GM18517 (cell line): Measurements from ENCODE around the gene C4orf50.

Experiments
- ATAC-seq: cut with Tn5 transposase; IDR thresholded peaks from one replicate; pipeline ENCODE4 v1.9.1; 2021; ENCODE audit warnings: mild to moderate bottlenecking, moderate library complexity; ENCODE audit not compliant: unreplicated experiment

Gene C4orf50

DNA sequence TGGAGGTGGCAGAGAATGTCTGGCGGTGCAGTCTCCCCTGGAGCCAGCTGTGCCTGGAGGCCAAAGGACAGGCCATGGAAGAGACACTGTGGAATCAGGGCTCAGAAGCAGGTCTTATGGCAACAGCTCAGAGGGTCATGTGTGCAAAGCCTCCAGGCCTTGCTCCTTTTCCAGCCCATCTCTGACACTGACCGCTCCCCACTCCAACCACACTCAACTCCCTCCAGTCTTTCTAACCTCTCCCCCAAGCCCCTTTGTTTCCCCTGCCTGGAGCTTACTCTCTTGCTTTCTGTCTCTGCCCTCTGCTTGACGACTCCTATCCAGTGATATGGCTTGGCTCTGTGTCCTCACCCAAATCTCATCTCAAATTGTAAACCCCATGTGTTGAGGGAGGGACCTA, 91.1 kb downstream of the C4orf50 start:
- ATAC-seq, result no peak

DNA sequence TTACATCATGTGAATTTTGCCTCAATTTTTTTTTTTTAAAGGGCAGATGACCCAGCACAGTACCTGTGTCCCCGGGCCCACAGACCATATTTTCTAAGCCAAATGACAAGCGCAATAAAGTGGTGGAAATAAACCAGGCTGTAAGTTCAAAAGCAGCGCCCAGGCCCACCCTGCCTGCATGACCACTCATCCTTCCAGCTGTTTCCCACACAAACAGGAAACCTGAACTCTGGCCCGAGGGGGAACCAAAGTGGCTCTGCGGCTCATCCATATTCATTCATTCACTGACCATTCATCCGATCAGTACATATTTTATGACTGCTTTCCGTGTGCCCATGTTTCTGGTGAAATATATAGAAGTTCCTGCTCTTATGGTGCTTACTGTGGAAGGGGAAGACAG, 91.6 kb downstream of the C4orf50 start:
- no peak for ATAC-seq

DNA sequence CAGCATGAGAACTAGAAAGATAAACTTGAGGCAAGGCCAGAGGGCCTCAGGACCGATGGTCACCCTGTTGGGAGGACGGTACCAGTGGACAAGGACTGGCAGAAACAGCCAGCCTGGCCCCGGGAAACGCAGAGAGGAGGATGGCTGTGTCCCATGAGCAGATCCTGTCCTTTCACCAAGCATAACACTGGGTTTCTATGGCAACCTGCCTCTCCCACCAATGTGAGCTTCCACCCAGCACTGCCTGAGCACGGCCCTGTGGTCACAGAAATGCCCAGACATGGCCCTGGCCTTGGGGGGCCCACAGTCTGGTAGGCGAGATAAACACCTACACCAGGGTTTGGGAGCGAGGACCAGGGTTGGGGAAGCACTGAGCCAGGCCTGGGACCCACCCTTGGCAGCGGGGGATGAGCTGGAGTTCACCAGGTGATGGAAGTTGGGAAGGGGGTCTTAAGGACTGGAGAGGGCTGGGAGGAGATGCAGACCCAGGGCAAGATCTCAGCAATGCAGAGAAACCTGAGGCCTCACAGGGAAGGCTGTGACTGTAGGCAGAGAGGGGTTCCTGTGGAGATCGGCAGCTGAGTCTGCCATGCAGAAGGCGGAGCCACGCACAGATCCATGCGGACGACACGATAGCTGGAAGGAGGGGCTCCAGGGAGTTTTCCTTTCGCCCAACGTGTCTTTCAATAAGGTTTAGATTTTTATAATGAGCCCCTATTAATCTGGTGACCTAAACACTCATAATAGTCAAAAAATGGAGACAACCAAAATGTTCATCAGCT, 92.6 kb downstream of the C4orf50 start:
- ATAC-seq, result no peak

- ATAC-seq, result no peak
Observed at GRCh38 chr4:5924461-5925125, 93.6 kb downstream of the C4orf50 start.

DNA sequence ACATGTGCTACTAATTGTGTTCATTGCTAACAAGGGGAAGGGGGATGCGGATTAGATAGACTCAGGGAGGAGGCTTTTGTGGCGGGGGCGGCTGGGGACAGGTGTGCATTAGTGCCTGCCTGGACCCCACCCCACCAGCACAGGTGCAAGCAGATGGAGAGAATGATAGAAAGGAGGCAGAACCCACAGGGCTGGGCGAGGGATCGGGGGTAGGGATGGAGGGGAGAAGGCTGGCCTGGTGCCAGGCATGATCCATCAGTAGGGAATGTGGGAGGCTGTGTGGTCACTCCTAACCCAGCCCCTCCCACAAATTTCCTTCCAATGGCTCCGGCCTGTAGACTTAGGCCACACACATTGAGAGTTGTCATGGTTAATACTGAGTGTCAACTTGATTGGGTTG, 94.9 kb downstream of the C4orf50 start:
- no peak for ATAC-seq

DNA sequence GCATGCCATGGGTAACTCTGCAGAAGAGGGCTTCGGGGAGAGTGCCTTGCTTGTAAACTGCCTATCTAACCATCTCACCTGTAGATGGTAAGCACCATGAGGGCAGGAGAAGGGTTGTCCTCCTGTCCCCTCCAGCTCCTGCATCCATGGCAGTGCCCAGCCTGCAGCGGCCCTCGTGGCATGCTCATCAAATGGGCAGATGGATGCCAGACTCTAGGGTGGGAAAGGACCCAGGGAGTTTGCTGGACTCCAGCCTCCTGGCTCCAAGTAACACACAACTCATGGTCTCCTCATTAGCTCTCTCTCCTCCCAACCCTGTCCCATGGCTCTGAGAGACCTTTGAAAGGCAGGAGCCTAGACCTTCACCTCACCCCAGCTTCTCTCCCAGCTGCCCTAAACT, 95.7 kb downstream of the C4orf50 start:
- no peak for ATAC-seq

DNA sequence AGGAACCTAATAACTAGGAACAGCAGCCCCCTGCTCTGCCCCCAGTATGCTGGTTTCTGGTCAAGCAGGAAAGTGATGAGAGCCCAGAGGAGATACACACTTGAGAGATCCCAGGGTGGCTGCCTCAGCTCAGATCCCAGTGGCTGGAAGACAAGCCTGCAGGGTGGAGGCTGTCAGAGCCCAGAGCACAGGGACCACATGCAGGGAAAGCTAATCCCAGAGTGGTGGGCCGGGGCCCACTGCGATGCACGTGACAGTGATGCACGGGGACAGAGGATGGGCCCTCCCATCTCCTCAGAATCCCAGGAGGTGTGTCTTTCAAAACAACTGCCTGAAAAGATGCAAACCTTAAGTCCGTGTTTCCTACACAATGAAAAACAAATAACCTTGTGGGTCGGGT, 96.2 kb downstream of the C4orf50 start:
- ATAC-seq, result no peak

GRCh38 chr4:5921101-5921980, 96.9 kb downstream of the C4orf50 start:
- ATAC-seq, result no peak

- no peak for ATAC-seq
Observed at GRCh38 chr4:5919571-5919970, 98.7 kb downstream of the C4orf50 start.

- ATAC-seq, result no peak
Observed at GRCh38 chr4:5919044-5919443, 99.2 kb downstream of the C4orf50 start.

- no peak for ATAC-seq
Observed at GRCh38 chr4:5918331-5918985, 99.8 kb downstream of the C4orf50 start.

- ATAC-seq, result no peak
Observed at GRCh38 chr4:5917672-5918071, 100.6 kb downstream of the C4orf50 start.

GRCh38 chr4:5916229-5916628, 102.0 kb downstream of the C4orf50 start:
- no peak for ATAC-seq

GRCh38 chr4:5913454-5913853, 104.8 kb downstream of the C4orf50 start:
- ATAC-seq, result no peak

- no peak for ATAC-seq
Observed at GRCh38 chr4:5912614-5913019, 105.6 kb downstream of the C4orf50 start.

DNA sequence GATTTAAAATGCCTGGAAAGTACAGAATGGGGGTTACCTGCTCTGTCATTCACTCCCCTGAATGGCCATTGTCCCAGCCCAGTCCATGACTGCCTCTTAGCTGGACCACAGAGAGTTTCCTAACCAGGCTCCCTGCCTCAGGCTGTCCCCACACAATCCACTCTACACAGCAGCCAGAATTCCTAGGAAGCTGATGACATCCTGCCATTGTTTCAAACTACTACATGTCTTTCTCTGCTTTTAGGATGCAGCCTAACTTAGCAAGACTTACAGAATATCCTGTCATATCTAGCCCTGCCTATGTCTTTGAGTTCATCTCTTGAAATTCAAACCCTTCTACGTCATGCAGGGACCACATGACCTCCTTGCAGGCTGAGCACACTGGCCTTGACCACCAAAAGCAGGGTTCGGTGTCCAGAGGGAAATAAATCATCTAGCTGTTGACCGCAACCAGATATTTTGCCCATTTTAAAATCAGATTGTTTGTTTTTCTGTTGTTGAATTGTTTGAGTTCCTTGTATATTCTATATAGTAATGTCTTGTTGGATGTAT, 109.3 kb downstream of the C4orf50 start:
- ATAC-seq, result no peak

- ATAC-seq, result no peak
Observed at GRCh38 chr4:5906191-5906590, 112.0 kb downstream of the C4orf50 start.

- no peak for ATAC-seq
Observed at GRCh38 chr4:5905714-5906113, 112.5 kb downstream of the C4orf50 start.

DNA sequence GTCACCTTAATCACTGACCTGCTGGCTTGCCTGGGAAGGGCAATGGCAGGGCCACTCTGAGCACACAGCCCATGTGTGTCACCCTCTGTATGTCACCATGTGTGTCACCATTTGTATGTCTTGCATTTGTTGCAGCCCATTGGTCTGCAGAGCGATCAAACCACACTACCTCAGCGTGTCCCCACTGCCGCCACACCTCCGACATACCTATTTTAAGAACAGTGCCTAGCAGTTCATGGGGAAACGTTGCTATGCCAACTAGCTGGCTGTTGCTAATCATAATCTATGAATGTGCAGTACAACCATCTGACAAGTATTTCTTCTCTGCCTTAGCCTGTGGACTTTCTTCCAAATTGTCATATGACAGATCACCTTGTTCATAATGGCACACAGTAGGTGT, 117.4 kb downstream of the C4orf50 start:
- no peak for ATAC-seq

GRCh38 chr4:5899881-5900280, 118.3 kb downstream of the C4orf50 start:
- ATAC-seq, result no peak

GRCh38 chr4:5899396-5899795, 118.8 kb downstream of the C4orf50 start:
- ATAC-seq, result no peak
